Suprapubic skin (tissue), 4 donors: ENCODE data around the gene MMP1. TPM values are rescaled to one million over a fixed set of nuclear protein-coding genes. Genes with fewer than 3 reads are reported as not detected.

Experiments
- total RNA-seq, 4 donors: library from RNA; depleted of rRNA; stranded (reverse); fragments of >200 nt; gene quantifications; one replicate each; pipeline ENCODE4 v1.1.0, GENCODE V29; 2016

Gene MMP1
- total RNA-seq, 4 donors from 2014 or later = 0.40 TPM; not detected in 3

Other genes starting within 250 kb of the MMP1 start
- gene MMP20, start 172.8 kb downstream of the MMP1 start, total RNA-seq = not detected
- gene MMP27, start 92.4 kb downstream of the MMP1 start, total RNA-seq = under 1 TPM in 1 of 4 donors, not detected in 3; 0.65 TPM
- under 1 TPM in 1 of 4 donors, not detected in 3; 0.15 TPM for gene MMP8, start 73.2 kb downstream of the MMP1 start, total RNA-seq
- not detected for gene MMP10, start 17.5 kb downstream of the MMP1 start, total RNA-seq
- 10 to 100 TPM in 1 of 4 donors, 1 to 10 TPM in 3; 1.4 to 17.2 (median 4.6) TPM for gene MMP3, start 45.4 kb upstream of the MMP1 start, total RNA-seq
- gene MMP12, start 76.8 kb upstream of the MMP1 start, total RNA-seq = not detected
- 1 to 10 TPM in 1 of 4 donors, under 1 TPM in 1, not detected in 2; 0.72 to 3.3 TPM for gene MMP13, start 157.6 kb upstream of the MMP1 start, total RNA-seq